Endodermal cell (in vitro differentiated cells): ENCODE data around the gene RANBP10. TPM values are rescaled to one million over a fixed set of nuclear protein-coding genes. Genes with fewer than 3 reads are reported as not detected.

Experiments used
- DNase-seq: peaks from one replicate; pipeline ENCODE4 v3.0.0-alpha.2; 2017
- H3K27ac ChIP-seq: 2 replicates; pipeline ENCODE4 v1.5.1; 2013; ENCODE audit warnings: mild to moderate bottlenecking, low read depth, low read length, moderate library complexity
- H3K27me3 ChIP-seq: 2 replicates; pipeline ENCODE4 v1.6.1; 2013; ENCODE audit warnings: mild to moderate bottlenecking, low read length, moderate library complexity; ENCODE audit not compliant: insufficient read depth, control insufficient read depth, poor library complexity, severe bottlenecking
- H3K36me3 ChIP-seq: 2 replicates; pipeline ENCODE4 v1.7.0; 2013; ENCODE audit warnings: mild to moderate bottlenecking, low read length, moderate library complexity; ENCODE audit not compliant: control insufficient read depth, insufficient read depth
- H3K4me1 ChIP-seq: one replicate; pipeline ENCODE4 v1.7.0; 2013; ENCODE audit warnings: low read length; ENCODE audit not compliant: control insufficient read depth, insufficient read depth
- H3K4me3 ChIP-seq: 2 replicates; pipeline ENCODE4 v1.5.1; 2013; ENCODE audit warnings: mild to moderate bottlenecking, low read length, moderate library complexity
- H3K9ac ChIP-seq: 2 replicates; pipeline ENCODE4 v1.6.1; 2013; ENCODE audit warnings: mild to moderate bottlenecking, low read length, moderate library complexity; ENCODE audit not compliant: poor library complexity, severe bottlenecking; ENCODE audit errors: extremely low read depth
- H3K9me3 ChIP-seq: 2 replicates; pipeline ENCODE4 v1.6.1; 2013; ENCODE audit warnings: mild to moderate bottlenecking, low read length, moderate library complexity; ENCODE audit not compliant: control insufficient read depth
- H3K27ac Mint-ChIP-seq: 2 replicates; pipeline ENCODE4 v1.8.0; 2020; ENCODE audit warnings: mixed read lengths
- H3K27me3 Mint-ChIP-seq: 2 replicates; pipeline ENCODE4 v1.8.0; 2021; ENCODE audit warnings: mild to moderate bottlenecking, mixed read lengths; ENCODE audit not compliant: insufficient read depth
- H3K36me3 Mint-ChIP-seq: 2 replicates; pipeline ENCODE4 v1.8.0; 2020; ENCODE audit warnings: low read depth, mixed read lengths
- H3K4me1 Mint-ChIP-seq: 2 replicates; pipeline ENCODE4 v1.8.0; 2020; ENCODE audit warnings: mixed read lengths
- H3K4me3 Mint-ChIP-seq: 2 replicates; pipeline ENCODE4 v1.8.0; 2020; ENCODE audit warnings: mild to moderate bottlenecking, moderate library complexity, mixed read lengths
- H3K9me3 Mint-ChIP-seq: 2 replicates; pipeline ENCODE4 v1.8.0; 2020; ENCODE audit warnings: mild to moderate bottlenecking, mixed read lengths
- CTCF ChIP-seq: fragments of 200-600 bp; sonication (generic); conservative IDR thresholded peaks from 2 replicates; pipeline ENCODE4 v1.5.0; 2021; ENCODE audit warnings: antibody characterized with exemption, mild to moderate bottlenecking
- WGBS, 2 experiments: methylation state at CpG; one replicate each; pipeline versions ENCODE4 v1.1.5 to v1.1.7; 2013; ENCODE audit warnings: missing lambda C conversion rate in 2 of 2, mixed read lengths in 1 of 2; ENCODE audit not compliant: insufficient coverage in 1 of 2, insufficient read length in 1 of 2; 5-methylcytosine and 5-hydroxymethylcytosine counted together
- total RNA-seq, 2 donors: library from RNA; stranded (reverse); fragmentation: NEBNext Ultra II Directional in 1 of 2; extraction: Animal tissue kit (Norgen Biotek cat#: 25700) in 1 of 2; gene quantifications; 2 replicates in 1 of 2; 3 replicates in 1 of 2; pipeline ENCODE4 v1.2.1, GENCODE V29; 2021

Gene RANBP10
- total RNA-seq, 2 donors from 2014 or later = 19.2 to 22.5 TPM

- no peak for DNase-seq
- H3K4me3 ChIP-seq = peak overlapping the region; percentile 98
- Mint-ChIP-seq H3K4me1 (peaks cover 18% of the 10 kb centered on the region), H3K9me3 (no peaks in the 10 kb centered on the region), H3K27ac (peak overlapping the region; percentile 99), H3K4me3 (peak overlapping the region; percentile 89), H3K27me3 (peaks cover 2% of the 10 kb centered on the region), H3K36me3 (peaks cover 25% of the 10 kb centered on the region)
- H3K9me3 ChIP-seq = no peaks in the 10 kb centered on the region
- no peaks in the 10 kb centered on the region for H3K27me3 ChIP-seq
- peak; percentile 46 for TF ChIP-seq CTCF
- H3K9ac ChIP-seq = peak overlapping the region; percentile 95
- H3K4me1 ChIP-seq = no peaks in the 10 kb centered on the region
- WGBS, 2 experiments = 40 to 53% methylated on average over 17 to 24 of the region's 24 CpGs
- H3K27ac ChIP-seq = peak overlapping the region; percentile 77
- peaks cover 12% of the 10 kb centered on the region for H3K36me3 ChIP-seq
Observed at GRCh38 chr16:67807148-67807682, 855 bp upstream of the RANBP10 start.

- peak overlapping the region; percentile 95 for H3K9ac ChIP-seq
- H3K4me3 Mint-ChIP-seq = peak overlapping the region; percentile 89
- WGBS, 2 experiments = 1% methylated on average over 13 to 26 of the region's 26 CpGs
- no peak for TF ChIP-seq CTCF
- peak overlapping the region; percentile 78 for H3K27ac ChIP-seq
- peaks cover 21% of the 10 kb centered on the region for H3K36me3 ChIP-seq
- no peak for DNase-seq
- H3K9me3 Mint-ChIP-seq = no peaks in the 10 kb centered on the region
- H3K27me3 ChIP-seq = no peaks in the 10 kb centered on the region
- H3K36me3 Mint-ChIP-seq = peaks cover 27% of the 10 kb centered on the region
- H3K9me3 ChIP-seq = no peaks in the 10 kb centered on the region
- H3K27me3 Mint-ChIP-seq = peaks cover 2% of the 10 kb centered on the region
- H3K4me3 ChIP-seq = peak overlapping the region; percentile 98
- peaks cover 18% of the 10 kb centered on the region for H3K4me1 Mint-ChIP-seq
- H3K27ac Mint-ChIP-seq = peak overlapping the region; percentile 94
- H3K4me1 ChIP-seq = no peaks in the 10 kb centered on the region
Observed at GRCh38 chr16:67805718-67806427, 487 bp downstream of the RANBP10 start.

DNA sequence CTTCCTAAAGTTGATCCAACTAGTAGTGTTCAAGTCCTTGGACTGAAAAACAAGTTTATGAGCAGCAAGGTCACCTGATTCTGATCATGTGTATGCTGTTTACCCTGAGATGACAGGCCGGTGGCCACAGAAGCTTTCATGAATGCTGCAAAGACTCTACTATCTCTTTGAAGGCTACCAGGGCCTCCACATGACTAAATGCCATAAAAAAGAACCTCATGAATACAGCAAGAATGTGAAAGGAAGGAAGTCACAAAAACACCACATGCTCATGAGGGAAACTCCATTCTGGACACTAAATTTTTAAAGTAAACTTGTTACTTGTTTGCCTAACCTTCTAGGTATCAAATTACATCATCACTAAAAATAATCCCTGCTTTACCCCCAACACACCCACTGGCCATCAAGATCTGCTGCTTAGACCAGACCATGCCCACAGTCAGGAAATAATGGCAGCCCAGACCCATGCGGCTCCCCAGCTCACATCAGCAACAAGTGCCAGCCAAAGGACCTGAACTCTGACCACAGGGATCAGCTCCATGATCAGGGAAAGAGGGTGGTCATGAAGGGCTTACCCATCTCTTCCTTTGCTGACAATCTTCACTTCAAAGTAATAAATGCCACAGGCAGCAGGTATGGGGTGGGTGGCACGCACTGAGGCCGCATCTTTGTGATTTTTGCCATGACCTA is 1.4 kb downstream of the RANBP10 start:
- H3K36me3 ChIP-seq = peaks cover 29% of the 10 kb centered on the region
- Mint-ChIP-seq H3K9me3 (no peaks in the 10 kb centered on the region), H3K4me3 (peak overlapping the region; percentile 89), H3K27ac (peak overlapping the region; percentile 94), H3K36me3 (peaks cover 35% of the 10 kb centered on the region), H3K4me1 (peaks cover 18% of the 10 kb centered on the region), H3K27me3 (peaks cover under 1% of the 10 kb centered on the region)
- no peak for DNase-seq
- H3K4me1 ChIP-seq = no peaks in the 10 kb centered on the region
- H3K27ac ChIP-seq = no peak overlapping the region
- H3K9ac ChIP-seq = no peak overlapping the region
- no peaks in the 10 kb centered on the region for H3K27me3 ChIP-seq
- TF ChIP-seq CTCF = no peak
- 91 to 100% methylated on average over 3 to 4 of the region's 4 CpGs for WGBS, 2 experiments
- H3K4me3 ChIP-seq = peak overlapping the region; percentile 98
- H3K9me3 ChIP-seq = no peaks in the 10 kb centered on the region
